T-helper 22 cell (primary cell): Measurements from ENCODE around the gene CD36.

Experiments
- DNase-seq: peaks from one replicate; pipeline ENCODE4 v3.0.0-alpha.2; 2020; ENCODE audit warnings: low read depth

The CD36 gene

DNA sequence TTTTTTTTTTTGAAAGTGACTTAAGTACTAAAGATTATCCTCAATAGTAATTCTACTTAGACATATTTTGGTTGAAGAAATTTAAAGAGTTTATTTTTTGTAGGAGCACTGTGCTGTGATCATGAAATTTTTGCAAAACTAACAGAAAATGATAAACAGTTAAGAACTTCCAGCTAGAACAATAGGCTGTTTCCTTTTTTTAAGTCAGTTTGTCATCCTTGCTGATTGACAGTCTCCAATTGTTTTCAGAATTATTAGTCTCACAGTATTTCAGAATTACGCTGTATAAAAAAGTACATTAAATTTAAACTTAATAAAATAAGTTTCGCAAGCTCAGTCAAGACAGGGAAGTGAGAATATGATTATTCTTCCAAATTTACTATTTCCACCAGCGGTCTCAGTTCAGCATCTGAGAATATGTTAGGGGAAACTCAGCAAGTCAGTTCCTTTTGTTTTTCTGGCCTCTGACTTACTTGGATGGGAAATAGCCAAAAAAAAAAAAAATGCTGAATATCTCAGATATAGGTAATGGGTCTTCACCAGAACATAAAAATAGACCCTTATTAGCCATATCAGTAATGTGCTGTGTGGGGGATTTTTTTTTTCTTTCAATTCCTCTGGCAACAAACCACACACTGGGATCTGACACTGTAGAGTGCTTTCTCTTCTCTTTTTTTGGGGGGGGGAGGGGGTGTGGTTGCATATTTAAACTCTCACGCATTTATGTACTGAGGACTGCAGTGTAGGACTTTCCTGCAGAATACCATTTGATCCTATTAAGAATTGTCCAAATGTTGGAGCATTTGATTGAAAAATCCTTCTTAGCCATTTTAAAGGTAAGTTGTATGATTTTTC is at the start of gene CD36:
TSS of gene CD36 (plus strand) at position 732 of the 855 bp plus-strand sequence. CDS start 8,099 bp downstream, outside the sequence.
- no peak for DNase-seq

DNA sequence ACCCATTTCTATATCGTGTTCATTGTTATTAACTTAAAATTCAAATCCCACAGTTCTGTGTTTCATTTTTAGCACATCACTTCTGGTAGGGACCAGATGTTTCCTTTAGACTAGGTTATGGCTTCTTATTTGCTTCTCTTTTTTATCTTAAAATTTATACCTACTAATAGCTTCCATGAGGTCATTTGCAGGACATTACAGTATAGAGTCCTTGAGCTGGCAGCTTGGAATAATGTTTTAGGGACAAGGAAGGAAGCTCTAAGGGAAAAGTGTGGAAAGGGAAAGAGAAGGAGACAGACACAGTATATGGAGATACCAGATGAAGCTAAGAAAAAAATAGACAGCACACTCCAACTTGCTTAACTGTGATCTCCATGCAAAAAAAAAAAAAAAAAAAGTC is 48.8 kb upstream of the CD36 start:
- DNase-seq, result no peak

DNA sequence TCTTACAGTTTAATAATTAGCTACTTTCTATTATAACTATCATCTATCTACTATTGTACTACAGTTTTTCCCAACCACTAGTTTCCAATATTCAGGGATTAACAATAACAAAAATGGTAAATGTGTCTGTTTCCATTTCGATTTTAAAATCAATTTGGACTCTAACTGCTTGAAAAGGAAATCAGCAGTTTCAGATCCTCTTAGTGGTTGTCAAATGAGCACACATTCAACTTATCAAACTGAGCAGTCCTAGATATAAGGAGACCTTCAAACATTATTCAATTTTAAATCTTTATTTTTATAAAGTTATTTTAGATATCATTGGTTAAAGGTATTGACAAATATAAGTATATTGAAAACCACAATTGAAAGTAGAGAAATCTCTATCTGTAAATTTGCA is 46.8 kb upstream of the CD36 start:
- DNase-seq, result no peak

GRCh38 chr7:80593869-80594586 is 44.4 kb upstream of the CD36 start:
- no peak for DNase-seq

DNA sequence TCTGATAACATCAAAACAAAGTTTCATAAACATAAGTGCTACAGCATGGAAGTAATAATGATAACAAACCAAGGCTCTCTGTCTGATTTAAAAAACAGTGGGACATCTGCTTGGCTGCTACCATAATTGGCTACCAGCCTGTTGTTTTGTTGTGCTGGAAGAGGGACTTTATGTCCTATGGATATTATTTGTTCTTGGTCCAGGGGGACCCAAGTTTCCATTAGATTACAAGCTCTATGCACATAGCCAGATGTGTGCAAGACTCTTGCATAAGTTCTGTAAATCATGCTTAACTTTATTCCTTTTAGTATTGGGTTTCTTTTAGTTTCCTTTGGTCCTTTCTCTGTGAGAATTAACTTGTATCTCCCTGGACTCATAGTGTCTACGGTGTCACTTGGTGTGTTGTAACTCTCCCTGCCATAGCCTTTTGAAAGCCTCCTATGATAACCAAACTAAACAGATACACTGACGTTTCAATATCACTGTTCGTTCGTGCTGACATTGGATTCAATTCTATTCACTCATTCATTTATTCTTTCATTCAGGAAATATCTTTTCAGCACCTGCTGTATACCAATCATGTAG is 41.4 kb upstream of the CD36 start:
- no peak for DNase-seq

DNA sequence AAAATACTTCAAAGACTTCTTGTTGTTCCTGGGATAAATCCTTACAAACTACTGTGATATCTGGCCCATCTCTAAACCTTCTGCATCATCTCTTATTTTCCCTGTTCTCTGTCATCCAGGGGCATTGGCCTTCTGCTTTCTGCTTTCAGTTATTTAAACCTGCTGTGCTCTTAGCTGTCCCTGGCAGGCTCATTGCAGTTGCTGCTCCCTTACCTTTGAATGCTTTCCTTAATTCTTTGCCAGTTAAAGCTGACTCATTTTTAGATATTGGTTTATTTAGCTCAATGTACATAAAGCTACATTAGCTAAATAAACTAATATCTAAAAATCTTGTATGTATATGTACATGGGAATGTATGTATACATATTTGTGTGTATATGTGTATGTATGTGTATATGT is 40.6 kb upstream of the CD36 start:
- DNase-seq, result no peak

DNA sequence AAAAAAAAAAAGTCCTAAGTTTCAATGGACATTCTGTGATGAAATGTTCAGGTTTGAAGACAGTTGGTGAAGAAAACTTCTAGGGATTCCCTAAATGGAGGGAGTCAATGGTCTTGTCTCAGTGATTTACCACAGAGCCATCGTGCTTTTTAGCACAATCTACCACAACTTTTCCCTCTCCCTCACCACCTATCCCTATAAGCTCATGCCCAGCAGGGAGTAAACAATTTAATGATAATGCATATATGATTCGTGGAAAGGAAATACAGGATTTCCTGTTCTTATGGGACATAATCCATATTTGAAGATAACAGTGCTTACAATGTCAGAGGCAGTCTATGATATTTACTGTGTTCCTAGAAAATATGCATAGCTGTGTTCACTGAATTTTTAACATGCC is 38.4 kb upstream of the CD36 start:
- no peak for DNase-seq

GRCh38 chr7:80601999-80602398 is 36.4 kb upstream of the CD36 start:
- no peak for DNase-seq

DNA sequence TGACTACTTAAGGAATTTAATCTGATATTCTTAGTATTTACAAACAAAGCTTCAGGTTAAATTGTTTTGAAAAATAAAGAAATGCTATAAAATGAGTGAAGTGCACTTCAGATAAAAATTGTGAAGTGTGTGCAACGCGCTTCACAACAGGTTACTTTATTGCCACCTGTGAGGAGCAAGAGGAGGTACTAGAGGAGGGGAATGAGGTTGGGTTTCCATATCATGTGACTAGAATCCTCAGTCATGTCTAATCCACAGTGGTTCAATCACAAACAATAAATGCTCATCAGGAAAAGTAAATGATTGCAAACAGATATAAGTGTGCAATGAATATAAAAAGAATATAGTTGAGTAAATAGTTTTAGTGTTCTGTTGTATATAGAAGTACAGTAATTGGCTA is 34.5 kb upstream of the CD36 start:
- no peak for DNase-seq

DNA sequence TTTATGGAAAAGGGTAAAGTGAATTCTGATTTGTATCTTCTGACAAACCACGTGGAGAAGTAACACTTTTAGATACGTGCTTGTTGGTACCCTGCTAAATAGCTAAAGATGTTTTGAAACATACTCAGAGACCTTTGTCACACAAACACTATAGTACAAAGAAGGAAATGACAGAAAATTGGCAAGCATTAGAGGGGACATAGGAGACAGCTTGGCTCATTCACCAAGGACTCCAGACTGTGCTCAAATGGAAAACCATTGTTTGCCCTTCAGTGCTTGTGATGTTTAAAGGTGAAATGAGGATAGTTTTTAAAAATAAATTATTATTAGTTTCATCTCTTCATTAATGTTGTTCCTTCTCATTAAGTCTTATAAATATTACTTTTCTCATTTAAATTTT is 34.0 kb upstream of the CD36 start:
- no peak for DNase-seq

DNA sequence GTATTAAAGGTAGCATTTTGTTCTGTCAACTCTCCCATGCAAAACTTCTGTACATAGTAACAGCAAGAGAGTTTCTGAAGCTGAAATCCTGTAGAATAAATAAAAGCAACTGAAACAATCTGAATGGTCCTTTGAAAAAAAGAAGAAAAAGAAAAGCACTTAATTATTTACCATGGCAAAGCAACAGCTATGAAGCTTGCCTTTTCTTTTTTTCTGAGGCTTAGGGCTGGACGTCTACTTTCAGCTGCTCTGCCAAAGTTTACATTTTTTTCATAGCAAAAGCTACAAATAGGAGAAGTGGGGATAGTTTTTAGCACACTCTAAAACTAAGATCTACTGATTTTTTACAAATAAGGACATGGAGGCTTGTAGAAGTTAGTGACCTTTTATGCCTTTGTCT is 31.3 kb upstream of the CD36 start:
- no peak for DNase-seq

DNA sequence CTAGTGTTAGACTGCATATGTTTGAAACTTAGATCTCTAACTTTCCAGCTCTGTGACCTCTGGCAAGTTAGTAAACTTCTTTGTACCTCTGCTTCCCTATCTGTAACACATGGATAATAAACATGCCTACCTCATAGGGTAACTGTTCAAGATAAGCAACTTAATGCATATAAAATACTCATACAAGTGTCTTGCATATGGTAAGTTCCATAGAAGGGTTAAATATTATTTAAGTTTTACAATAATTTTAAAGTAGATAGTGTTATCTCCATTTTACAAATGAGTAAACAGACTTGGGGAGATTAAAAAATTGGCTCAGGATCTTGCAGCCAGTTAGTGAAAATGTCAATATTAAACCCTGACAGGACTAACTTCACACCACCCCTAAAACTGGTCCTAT is 30.1 kb upstream of the CD36 start:
- no peak for DNase-seq

GRCh38 chr7:80609751-80610150 is 28.7 kb upstream of the CD36 start:
- DNase-seq, result no peak

DNA sequence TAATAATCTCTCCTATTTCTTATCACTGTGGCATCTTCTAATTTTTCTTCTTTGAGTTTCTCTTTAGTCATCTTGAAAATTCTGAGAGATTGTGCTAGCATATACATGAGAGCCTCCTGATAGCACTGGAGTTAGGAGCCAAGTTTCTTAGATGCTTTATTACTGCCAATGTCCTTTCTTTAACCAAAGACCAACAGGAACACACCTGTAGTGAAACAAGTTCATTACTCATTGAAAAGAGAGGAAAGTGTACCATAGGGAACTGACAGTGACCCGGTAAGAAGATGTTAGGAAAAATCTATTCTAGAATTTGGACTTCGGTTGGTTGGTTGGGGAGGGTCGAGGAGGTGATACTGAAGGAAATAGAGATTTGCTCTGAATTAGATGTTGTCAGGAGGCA is 27.1 kb upstream of the CD36 start:
- no peak for DNase-seq

DNA sequence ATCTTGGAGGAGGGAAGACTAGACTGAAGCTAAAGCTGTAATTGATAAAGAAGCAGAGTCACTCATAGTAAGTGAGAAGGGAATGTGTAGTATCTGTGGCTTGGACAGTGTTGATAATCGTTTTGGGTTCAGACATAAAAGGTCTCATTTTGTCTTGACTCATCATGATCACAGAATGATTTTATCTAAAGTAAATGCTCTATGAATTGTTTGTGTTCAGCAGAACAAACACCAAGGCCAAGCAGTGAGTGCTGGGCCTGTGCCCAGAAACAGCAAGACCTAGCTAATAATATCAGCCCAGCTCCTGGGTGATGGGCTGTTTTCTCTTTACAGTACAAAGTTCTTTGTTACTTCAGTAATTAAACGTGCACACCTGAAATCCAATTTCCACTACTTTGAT is 26.7 kb upstream of the CD36 start:
- no peak for DNase-seq

DNA sequence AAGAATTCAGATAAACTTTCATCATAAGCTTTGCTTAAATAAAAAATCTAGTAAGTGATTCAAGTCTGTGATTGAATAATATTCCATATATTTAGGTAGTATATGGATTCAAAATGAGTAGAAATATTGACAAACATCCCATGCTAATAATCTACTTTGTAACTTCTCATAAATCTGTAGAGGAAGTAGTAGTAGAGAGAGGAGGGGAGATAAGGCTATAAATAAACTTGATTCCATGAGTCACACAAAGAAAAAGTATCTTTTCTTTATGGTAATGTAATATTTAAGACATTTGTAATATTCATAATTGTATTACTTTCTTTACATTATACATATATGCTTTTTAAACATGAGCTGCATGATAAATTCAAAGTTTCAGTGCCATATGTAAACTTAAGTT is 25.6 kb upstream of the CD36 start:
- DNase-seq, result no peak

- no peak for DNase-seq
Observed at GRCh38 chr7:80613519-80613918, 24.9 kb upstream of the CD36 start.

DNA sequence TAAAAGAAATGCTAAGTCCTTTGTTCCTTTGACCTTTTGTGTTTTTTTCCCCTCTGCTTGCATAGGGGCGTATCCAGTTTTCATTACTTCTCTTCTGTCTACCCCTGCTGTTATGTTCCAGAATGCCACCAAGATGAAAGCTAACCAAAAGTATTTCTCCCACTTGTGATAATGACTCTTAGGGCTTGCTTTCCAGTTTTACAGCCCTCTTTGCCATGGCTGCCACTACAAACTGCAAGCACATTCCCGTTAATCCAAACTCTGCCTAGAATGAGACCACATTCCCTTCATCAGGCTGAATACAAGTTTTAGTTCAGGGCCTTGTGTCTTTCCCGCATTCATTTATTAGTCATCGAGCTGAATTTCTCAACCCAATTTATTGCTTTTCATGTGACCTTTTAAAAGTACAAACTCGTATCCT is 23.6 kb upstream of the CD36 start:
- DNase-seq, result no peak

GRCh38 chr7:80618096-80618495 is 20.3 kb upstream of the CD36 start:
- no peak for DNase-seq

GRCh38 chr7:80619741-80620140 is 18.7 kb upstream of the CD36 start:
- no peak for DNase-seq

DNA sequence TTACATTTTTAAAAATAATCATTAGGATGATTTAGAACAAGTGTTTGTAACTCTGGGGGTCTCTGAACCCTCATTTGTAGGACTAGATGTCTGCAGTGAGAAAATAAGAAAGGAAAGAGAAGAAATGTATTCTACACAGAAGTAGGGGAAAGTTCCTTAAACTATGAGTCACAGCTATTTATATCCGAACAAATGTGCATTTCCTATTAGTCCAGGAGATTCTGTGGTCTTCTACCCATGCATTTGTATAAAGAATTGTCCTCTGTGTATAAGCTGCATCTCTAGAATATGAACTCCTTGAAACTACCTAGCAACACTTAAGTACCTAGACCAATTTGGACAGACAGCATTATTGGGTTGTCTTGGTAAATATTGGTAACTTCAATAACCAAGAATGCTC is 15.9 kb upstream of the CD36 start:
- no peak for DNase-seq

DNA sequence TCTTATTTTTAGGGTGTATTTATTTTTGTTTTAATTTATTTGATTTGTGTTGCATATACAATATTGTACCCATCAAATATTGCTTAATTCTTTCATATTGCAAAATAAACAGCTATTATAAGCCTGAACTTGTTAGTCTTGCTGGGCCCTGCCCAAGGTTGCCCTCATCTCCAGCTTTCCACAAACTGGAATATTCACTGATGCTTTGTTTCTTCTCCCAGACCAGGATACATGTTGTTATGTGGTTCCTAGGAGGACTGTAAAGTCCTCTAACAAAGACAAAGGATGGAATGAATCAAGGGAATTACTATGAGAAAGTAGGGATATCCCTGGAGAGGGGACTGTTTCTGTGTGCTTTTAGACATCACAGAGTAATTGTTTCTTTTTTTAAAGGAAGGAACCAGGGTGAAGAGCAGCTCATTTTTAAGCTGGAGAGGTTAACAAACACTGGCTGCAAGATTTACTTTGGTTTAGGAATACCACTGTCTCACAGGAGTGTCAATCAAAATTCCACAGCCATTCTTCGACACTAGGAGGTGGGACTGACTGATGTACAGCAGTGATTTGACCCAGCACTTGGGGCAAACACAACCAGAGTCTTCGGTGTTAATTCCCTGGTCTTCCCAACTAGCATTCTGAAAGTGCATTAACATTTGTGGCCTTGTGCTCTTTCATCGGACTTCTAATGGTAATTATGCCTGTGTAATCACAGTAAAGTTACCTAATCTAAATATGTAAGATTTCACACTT is 14.8 kb upstream of the CD36 start:
- no peak for DNase-seq

DNA sequence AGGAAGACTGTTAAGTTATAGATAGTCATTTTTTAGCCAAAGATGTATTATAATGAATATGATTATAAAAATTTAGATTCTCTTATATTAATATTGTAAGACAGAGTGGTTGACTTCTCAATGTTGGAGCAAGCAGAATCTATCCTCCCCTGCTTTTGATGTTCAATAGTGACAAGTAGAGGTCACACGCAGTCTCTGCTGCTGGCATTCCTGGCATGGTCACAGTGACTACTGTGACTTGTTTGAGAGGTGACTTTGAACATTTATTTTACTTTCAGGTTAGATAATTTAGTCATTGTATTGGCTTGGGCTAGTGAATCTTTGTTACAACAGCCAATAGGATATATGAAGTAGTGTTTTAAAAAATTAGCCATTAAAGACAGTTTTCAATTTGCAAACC is 13.7 kb upstream of the CD36 start:
- no peak for DNase-seq
